HEK293 (cell line): ENCODE results near the gene PRKRA.

ENCODE experiments used
- YY1 ChIP-seq: fragments of 450-650 bp; formaldehyde crosslinking; IDR thresholded peaks from 2 replicates; pipeline ENCODE4 v1.5.1; 2018; ENCODE audit warnings: missing biosample characterization, missing genetic modification characterization
- TF ChIP-seq, protein P1 (sequence below): fragments of 450-650 bp; formaldehyde crosslinking; IDR thresholded peaks from 2 replicates; pipeline ENCODE4 v1.5.1; 2016; ENCODE audit warnings: missing biosample characterization, missing genetic modification characterization

DNA sequence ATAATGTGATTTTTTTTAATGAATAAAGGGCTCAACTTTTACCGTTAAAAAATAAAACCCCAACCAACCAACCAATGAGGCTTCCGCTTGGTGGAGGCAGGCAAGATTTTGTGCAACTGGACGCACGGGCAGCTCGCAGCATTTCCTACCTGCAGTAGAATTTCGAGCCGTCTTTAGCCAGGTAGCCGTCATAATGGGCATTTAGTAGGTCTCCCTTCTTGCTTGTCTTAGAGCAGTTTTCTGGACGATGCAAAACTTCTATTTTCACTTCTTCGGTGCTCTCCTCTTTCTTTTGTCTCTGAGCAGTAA lies 27.1 kb upstream of the PRKRA start:
- TF ChIP-seq, protein P1, sequence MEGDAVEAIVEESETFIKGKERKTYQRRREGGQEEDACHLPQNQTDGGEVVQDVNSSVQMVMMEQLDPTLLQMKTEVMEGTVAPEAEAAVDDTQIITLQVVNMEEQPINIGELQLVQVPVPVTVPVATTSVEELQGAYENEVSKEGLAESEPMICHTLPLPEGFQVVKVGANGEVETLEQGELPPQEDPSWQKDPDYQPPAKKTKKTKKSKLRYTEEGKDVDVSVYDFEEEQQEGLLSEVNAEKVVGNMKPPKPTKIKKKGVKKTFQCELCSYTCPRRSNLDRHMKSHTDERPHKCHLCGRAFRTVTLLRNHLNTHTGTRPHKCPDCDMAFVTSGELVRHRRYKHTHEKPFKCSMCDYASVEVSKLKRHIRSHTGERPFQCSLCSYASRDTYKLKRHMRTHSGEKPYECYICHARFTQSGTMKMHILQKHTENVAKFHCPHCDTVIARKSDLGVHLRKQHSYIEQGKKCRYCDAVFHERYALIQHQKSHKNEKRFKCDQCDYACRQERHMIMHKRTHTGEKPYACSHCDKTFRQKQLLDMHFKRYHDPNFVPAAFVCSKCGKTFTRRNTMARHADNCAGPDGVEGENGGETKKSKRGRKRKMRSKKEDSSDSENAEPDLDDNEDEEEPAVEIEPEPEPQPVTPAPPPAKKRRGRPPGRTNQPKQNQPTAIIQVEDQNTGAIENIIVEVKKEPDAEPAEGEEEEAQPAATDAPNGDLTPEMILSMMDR (tag by site-specific recombination): no peak
- no peak for TF ChIP-seq YY1 (tag by site-specific recombination)
